ENCODE data around the gene GJA4. TPM values are rescaled to one million over a fixed set of nuclear protein-coding genes. Genes with fewer than 3 reads are reported as not detected.
"Not testable (repeated sequence)": the region's sequence is repeated elsewhere in the genome, so short reads cannot be mapped to it uniquely, and the experiment has no call there.

Gene GJA4
- polyA plus RNA-seq, 1 donor = 11.2 TPM

DNA sequence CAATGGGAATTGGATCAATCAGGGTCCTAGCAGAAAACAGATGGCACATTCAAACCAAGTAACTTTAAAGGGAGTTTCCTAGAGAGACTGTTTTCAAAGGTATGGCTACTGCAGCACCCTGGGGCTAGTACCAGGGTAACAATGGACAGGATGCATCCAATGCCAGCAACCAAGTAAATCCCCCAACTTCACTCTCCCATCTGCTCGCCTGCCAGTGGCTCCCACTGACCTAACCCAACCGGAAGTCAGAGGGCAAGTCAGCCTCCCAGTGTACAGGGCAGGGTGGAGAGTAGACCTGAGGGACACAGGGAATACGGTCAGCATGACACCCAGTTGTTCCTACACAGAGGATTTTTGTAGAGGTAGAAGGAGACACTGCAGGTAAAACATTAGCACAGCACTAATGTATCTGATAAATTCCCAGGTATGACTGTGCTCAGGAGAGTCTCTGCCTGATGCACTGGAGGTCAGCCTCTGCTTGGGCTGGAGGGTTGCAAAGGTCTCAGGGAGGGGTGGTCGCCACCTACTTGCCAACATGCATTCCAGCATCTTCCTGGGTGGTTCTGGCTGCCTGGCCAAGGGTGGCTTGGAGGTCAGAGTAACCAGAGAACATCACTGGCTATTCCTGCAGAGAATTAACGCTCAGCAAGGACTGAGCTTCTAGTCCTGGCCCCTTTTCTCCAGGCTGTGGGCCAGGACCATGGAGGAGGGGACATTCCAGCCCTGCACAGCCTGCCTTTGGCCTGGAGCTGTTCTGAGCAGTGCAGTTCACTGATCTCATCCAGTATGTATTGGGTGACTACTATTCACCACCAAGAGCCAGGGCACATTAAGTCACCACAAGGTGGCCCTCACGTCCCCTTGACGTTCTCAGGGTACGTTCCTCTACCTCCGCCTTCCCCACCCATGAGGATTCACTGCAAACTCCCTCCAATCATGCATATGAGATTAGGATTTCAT lies 5.1 kb upstream of the GJA4 start:
- no peak for DNase-seq

DNA sequence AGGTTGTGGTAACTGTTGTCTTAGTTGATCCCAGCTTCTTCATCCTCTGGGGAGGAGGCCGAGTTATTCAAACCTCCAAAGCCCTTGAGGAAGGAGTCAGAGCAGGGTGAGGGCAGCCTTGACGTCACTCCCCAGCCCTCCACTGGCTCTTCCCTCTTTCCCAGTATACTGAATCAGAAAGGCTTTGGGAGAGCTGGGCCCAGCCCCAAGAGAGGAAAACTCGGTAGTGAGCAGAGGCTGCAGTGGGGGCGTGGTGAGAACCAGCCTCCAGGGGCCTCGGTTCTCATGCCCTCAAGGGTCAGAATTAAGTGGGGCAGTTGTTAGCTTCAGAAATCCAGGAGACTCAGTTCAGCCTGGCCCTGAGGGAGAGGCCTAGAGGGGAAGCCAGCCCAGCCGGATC lies 1.8 kb upstream of the GJA4 start:
- DNase-seq = no peak

DNA sequence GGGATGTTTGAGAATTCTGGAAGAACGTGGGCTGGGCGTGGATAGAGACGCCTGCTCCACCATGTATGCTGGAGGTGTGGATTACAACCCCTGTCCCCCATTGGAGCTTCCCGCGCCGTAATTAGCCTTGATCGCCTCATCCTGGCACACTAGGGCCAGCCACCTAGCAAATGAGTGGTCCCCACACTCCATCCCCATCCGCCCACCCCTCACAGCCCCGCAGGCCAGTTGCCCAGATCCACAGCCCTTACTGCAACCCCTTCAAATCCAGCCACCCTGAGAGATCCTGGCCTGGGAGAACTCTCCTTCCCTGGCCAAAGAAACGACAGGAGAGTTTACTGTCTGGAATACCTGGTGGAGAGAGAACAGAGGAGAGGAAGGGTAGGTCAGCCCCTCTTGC lies 375 bp upstream of the GJA4 start:
- DNase-seq = no peak

DNA sequence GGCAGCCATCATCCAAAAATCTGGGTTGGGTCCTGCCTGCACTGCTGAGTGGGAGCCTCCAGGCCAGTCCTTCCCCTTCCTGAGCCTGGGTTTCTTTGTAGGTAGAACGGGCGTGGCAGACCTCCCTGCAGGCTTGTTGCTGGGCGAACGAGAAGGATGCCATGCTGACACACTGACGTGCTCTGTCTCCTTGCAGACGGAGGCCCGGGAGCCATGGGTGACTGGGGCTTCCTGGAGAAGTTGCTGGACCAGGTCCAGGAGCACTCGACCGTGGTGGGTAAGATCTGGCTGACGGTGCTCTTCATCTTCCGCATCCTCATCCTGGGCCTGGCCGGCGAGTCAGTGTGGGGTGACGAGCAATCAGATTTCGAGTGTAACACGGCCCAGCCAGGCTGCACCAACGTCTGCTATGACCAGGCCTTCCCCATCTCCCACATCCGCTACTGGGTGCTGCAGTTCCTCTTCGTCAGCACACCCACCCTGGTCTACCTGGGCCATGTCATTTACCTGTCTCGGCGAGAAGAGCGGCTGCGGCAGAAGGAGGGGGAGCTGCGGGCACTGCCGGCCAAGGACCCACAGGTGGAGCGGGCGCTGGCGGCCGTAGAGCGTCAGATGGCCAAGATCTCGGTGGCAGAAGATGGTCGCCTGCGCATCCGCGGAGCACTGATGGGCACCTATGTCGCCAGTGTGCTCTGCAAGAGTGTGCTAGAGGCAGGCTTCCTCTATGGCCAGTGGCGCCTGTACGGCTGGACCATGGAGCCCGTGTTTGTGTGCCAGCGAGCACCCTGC lies 1.4 kb downstream of the GJA4 start:
- DNase-seq = no peak

DNA sequence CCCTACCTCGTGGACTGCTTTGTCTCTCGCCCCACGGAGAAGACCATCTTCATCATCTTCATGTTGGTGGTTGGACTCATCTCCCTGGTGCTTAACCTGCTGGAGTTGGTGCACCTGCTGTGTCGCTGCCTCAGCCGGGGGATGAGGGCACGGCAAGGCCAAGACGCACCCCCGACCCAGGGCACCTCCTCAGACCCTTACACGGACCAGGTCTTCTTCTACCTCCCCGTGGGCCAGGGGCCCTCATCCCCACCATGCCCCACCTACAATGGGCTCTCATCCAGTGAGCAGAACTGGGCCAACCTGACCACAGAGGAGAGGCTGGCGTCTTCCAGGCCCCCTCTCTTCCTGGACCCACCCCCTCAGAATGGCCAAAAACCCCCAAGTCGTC lies 2.0 kb downstream of the GJA4 start:
- no peak for DNase-seq

DNA sequence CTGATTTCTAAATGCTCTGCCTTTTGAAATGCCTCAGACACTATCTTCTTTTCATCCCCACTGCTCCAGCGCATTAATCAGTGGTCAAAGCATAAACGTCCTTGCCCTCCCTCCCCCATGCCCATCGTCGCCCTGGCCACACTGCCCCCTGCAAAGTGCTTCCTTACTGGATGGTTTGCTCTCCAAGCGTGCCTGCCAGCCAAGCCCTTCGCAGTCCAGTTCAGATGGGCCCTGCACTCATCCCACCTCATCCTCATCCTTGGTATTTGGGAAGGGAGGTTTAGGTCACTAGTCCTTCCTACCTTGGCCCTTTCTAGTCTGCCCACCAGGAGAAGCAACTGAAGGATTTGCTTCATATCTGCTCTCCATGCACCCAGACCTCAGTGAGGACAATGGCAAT lies 3.1 kb downstream of the GJA4 start:
- DNase-seq = no peak

DNA sequence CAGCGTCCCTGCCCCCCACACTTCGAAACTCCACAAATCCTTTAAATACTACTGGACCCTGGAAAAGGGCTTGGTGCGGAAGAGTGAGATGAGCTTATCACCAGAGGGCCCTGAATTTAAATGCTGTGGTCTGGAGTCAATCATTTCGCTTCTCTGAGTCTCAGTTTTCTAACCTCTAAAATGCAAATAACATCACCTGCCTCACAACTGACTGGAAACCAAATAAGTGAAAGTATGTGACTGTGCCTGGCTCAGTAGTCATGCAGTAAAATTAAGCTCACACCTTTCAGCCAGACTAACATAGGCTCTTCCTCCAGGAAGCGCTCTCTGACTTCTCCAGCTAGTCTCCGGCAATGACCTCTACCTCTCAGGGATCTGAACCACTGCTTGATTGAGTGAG lies 4.2 kb downstream of the GJA4 start:
- DNase-seq = no peak

DNA sequence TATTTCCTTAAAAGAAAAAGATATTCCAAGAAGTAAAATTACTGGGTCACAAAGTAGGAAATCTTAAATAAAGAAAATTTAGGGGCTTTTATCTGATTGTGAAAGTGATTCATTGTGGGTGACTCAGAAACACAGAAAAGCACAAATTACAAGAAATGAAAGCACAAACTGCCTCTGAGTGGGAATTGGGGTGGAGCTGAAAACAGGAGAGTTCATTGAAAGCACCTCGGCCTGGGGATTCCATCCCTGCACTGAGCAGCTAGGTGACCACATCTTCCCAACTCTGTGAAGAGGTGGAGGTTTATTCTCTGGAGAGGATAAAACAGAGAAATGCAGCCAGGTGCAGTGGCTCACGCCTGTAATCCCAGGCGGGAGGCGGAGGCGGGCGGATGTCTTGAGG lies 7.4 kb downstream of the GJA4 start:
- DNase-seq = no peak

DNA sequence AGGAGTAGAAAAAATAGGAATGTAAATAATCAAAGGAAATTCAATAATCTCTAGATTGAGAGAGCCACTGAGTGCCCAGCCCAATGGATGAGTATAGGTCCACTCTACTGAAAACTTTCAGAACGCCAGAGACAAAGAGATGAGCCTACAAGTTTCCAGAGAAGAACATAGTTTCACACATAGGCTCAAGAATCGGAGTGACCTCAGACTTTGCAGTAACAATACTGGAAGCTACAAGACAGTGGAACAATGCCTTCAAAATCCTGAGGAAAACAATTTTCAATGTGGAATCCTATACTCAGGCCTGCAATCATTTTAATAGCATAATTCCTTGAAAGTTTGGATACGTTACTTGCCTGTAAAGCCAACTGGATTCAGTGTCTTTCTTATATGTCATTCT lies 11.0 kb downstream of the GJA4 start:
- no peak for DNase-seq

DNA sequence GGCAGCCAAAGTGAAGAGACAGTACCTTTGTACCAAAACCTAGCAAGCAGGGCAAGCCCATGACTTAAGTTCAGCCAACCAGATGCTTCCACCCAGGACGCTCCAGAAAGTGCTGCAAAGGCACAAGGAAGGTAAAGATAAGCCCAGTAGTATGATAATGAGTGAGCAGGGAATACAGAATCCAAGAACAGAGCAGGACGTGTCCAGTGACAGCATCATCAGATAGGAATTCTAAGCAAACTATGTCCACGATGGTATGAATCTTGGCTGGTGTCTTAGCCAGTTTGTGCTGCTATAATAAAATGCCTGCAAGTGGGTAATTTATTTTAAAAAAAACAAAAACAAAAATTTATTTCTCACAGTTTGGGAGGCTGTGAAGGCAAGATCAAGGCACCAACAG lies 13.6 kb downstream of the GJA4 start:
- DNase-seq = no peak

DNA sequence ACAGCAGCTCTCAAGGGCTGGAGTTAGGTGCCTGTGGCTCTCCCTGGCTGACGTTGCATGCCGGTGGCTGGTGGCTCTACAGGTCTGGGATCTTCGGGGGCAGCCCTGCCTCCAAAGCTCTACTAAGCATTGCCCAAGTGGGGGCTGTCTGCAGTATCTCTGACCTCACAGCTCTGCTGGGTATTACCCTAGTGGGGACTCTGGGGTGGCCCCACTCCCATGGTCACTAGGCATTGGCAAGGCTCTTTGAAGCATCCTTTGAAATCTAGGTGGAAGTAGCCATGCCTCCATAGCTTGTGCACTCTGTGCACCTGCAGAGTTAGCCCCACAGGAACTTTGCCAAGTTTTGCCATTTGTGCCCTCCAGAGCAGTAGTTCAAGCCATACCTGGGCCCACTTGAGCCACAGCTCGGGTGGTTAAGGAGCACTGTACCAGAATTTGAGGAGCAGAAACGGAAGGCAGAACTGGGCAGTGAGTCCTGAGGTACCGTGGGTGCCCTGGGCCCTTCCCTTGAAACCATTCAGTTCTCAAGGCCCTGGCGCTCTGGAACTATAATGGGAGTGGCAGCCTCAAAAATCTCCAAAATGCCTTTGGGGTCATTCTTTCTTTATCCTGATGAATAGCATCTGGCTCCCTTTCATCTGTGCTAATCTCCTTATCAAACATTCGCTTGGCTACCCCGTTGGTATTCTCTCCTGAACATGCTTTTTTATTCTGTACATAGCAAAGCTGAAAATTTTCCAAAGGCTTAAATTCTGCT lies 15.4 kb downstream of the GJA4 start:
- DNase-seq = no peak

DNA sequence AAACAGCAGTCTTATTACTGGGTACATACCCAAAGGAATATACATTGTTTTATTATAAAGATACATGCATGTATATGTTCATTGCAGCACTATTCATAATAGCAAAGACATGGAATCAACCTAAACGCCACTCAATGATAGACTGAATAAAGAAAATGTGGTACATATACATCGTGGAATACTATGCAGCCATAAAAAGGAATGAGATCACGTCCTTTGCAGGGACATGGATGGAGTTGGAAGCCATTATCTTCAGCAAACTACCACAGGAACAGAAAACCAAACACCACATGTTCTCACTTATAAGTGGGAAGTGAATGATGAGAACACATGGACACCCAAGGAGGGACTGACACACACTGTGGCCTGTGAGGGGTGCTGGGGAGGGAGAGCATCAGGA lies 18.0 kb downstream of the GJA4 start:
- not testable (repeated sequence) for DNase-seq

DNA sequence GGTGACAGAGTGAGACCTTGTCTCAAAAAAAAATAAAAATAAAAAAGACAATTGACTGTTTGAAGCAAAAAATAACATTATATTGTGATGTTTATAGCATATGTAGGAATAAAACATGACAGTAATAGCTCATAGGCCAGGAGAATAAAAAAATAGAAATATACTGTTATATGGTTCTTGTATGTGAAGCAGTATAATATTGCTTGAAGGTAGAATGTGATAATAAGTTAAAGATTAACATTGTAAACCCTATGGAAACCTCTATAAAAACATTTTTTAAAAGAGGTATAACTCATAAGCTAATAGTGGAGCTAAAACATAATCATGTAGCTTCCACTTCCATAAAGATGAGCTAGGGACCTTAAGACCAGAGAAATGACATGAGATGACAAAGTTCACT lies 23.5 kb downstream of the GJA4 start:
- DNase-seq = no peak

DNA sequence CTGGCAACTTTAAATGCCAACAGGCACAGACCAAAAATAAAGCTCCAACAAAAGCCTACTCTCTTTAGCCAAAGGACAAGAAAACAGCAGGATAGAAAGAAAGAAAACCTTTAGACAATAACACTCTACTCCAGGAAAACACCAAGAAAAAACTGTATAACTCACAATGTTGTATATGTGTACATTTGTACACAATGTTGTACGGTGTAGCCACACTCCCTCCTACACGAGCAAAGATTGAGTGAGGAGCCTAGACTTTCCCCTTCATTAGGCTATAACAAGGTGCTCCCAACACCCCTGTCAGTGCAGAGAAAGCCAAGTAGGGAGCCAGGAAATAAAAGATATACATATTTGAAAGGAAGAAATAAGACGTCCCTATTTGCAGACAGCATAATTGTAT lies 24.0 kb downstream of the GJA4 start:
- no peak for DNase-seq

DNA sequence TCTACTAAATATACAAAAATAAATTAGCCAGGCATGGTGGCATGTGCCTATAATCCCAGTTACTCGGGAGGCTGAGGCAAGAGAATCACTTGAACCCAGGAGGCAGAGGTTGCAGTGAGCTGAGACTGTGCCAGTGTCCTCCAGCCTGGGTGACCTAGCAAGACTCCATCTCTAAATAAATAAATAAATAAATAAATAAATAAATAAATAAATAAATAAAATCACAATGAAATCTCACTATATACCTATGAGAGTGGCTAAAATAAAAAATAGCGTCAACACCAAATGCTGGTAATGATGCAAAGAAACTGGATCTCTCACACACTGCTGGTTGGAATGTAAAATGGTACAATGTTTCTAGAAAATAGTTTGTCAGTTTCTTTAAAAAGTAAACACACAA lies 26.1 kb downstream of the GJA4 start:
- not testable (repeated sequence) for DNase-seq

DNA sequence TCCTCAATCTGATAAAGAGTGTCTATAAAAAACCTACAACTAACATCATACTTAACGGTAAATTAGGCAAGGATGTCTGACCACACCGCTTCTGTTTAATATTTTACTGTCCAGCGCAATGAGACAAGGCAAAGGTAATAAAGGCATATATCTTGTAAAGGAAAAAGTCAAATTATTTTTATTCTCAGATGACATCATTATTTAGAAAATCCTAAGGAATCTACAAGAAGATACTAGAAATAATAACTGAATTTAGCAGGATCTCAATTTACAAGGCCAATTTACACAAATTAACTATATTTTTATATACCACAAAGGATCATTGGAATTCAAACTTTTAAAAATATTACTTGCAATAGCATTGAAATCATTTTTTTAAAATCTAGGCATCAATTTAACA lies 29.4 kb downstream of the GJA4 start:
- DNase-seq = no peak

DNA sequence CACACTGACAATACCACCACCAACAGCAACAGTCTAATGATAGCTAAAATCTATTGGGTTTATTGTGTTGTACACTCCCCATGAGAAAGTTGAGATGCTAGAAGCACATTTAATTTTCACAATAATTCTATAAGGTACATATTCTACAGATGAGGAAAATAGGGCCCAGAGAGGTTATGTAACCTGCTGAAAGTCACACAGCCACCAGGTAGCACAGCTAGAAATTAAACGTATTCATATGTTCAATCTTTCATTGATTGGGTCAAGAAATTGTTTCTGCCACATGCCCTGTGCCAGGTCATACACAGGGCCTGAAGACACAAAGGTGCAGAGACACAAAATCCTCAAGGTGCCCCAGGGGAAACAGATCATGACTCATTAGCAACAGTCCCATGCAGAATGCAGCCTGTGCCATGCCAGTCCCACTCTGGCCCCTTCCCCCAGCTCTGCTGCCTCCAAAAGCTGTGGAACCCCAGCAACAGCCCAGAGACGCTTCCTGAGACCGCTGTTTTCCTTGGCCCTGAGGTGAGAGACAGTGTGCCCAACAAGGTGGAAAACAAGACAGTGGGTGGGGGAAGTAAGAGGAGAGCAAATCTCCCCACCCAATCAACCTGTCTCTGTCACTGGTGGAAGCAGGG lies 32.1 kb downstream of the GJA4 start:
- DNase-seq = no peak

DNA sequence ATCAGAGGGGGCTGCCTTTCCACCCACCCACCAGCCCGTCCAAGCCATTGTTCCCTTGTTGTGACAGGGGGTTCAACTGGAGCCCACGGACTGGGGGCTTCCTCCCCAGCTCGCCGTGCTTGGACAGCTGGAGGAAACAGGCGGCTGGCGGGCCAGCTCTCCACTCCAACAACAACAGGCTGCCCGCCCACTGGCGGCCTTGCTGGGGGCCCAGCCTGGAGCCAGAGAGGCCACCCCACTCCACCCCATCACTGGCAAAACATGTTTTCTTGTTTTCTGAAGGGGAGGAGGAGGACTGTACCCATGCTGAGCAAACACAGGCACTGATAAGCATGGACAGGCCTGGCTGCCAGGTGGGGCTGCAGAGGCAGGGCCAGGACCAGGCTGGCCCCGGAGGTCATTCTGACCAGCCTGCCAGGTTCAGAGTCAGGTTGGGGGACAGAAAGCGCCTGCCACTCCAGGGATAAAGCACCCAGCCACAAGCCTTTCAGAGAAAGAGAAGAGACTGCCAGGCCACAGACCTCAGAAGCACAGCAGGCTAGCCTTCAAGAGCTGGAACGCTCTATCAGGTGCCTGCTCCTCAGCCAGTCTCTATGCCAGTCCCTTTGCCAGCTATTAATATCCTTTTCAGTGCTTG lies 32.8 kb downstream of the GJA4 start:
- DNase-seq = no peak

DNA sequence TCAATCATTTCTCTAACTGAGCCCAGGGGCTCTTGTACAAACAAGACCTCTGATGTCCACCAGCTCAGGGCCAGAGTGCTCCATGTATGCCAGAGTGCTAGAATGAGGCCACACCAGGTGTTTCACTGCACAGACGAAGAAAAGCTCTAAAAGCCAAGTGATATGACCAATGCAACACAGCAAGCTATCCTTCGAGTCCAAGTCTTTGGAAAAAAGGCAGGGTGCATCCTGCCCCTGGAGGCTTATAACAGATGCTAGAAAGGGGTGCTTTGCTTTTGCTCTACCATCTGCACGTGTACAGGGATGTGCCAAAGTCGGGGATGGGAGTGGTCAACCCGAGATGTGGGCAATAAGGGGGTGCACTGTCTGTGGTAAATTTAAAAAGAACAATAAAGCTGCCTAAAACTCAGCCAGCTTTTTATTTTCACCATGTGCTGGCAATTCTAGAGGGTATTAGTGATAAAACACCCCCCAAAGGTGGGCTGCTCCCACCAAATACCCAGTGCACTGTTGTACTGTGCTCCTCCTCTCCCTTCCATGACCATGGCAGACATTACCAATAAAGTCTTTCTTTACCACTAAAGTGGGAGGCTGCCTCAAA lies 34.6 kb downstream of the GJA4 start:
- no peak for DNase-seq

DNA sequence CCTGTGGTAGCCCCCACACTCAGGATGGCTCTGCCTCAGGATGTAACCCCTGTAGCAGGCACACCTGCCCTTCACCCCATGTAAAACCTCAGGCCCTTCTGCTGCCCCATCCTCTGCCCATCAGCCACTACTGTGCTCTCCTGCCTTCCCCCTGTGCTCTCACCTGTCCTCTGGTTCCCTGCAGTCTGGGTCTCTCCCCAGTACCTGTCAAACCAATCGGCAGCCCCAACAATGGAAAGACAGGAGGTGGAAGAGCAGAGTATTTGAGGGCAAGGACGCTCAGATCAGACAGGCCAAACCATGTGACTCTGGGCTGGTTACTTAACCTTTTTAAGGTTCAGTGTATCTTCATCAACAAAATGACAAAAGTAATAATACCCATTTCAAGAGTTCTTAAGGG lies 35.8 kb downstream of the GJA4 start:
- DNase-seq = no peak

DNA sequence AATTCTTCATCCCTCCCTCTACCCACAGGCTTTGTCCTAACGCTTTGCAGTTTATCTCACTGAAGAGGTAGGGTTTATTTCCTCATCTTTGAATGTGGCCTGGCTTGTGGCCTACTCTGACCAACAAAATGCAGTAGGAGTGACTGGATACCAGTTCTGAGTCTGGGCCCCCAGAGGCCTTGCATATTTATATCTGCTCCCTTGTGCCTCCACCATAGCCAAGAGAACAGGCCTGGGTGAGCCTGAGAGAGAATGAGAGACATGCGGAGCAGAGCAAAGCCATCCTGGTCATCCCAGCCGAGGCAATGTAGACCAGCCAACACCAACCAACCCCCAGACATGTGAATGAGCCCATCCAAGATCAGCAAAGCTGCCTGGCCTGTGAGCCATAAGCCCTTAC lies 36.5 kb downstream of the GJA4 start:
- no peak for DNase-seq
